Measurements from ENCODE around the gene FMN2.

FMN2 gene

GRCh38 chr1:240058049-240058448 is 33.6 kb upstream of the FMN2 start:
- DNase-seq (ENCODE audit: low read depth in 1 of 2, low spot score in 1 of 2) = no peak
- Histone ChIP-seq H3K27me3 (ENCODE audit: insufficient read depth, poor library complexity, severe bottlenecking) (no peaks in the 10 kb centered on the region), H3K4me3 (replicated peaks; ENCODE audit: insufficient read depth, low read length) (no peak overlapping the region), H3K27ac (replicated peaks) (no peak overlapping the region)
- no peak for TF ChIP-seq POLR2AphosphoS5 (IDR thresholded peaks at IDR 0.05; ENCODE audit: low read depth)
- TF ChIP-seq REST (IDR thresholded peaks at IDR 0.05; ENCODE audit: insufficient replicate concordance, low read depth) = no peak
- no peak for TF ChIP-seq SPI1 (IDR thresholded peaks at IDR 0.05; ENCODE audit: borderline replicate concordance, low read depth)
- no peak for TF ChIP-seq GABPA (IDR thresholded peaks at IDR 0.05; ENCODE audit: low read depth)
- TF ChIP-seq CTCF (IDR thresholded peaks at IDR 0.05; ENCODE audit: insufficient read depth, low read length) = no peak

- Histone ChIP-seq H3K27ac (replicated peaks) (no peak overlapping the region), H3K27me3 (ENCODE audit: insufficient read depth, poor library complexity, severe bottlenecking) (no peaks in the 10 kb centered on the region), H3K4me3 (replicated peaks; ENCODE audit: insufficient read depth, low read length) (no peak overlapping the region)
- TF ChIP-seq SPI1 (IDR thresholded peaks at IDR 0.05; ENCODE audit: borderline replicate concordance, low read depth) = no peak
- no peak for TF ChIP-seq CTCF (IDR thresholded peaks at IDR 0.05; ENCODE audit: insufficient read depth, low read length)
- TF ChIP-seq POLR2AphosphoS5 (IDR thresholded peaks at IDR 0.05; ENCODE audit: low read depth) = no peak
- no peak for TF ChIP-seq GABPA (IDR thresholded peaks at IDR 0.05; ENCODE audit: low read depth)
- TF ChIP-seq REST (IDR thresholded peaks at IDR 0.05; ENCODE audit: insufficient replicate concordance, low read depth) = no peak
- no peak for DNase-seq (ENCODE audit: low read depth in 1 of 2, low spot score in 1 of 2)
These were observed 22.7 kb upstream of the FMN2 start for GRCh38 chr1:240068961-240069360.

- Histone ChIP-seq H3K27ac (replicated peaks) (no peak overlapping the region), H3K4me3 (replicated peaks; ENCODE audit: insufficient read depth, low read length) (no peak overlapping the region), H3K27me3 (ENCODE audit: insufficient read depth, poor library complexity, severe bottlenecking) (no peaks in the 10 kb centered on the region)
- no peak for DNase-seq (ENCODE audit: low read depth in 1 of 2, low spot score in 1 of 2)
- TF ChIP-seq SPI1 (IDR thresholded peaks at IDR 0.05; ENCODE audit: borderline replicate concordance, low read depth) (no peak), REST (IDR thresholded peaks at IDR 0.05; ENCODE audit: insufficient replicate concordance, low read depth) (no peak), POLR2AphosphoS5 (IDR thresholded peaks at IDR 0.05; ENCODE audit: low read depth) (no peak), GABPA (IDR thresholded peaks at IDR 0.05; ENCODE audit: low read depth) (no peak), CTCF (IDR thresholded peaks at IDR 0.05; ENCODE audit: insufficient read depth, low read length) (no peak)
These were observed 21.5 kb upstream of the FMN2 start for GRCh38 chr1:240070188-240070587.
